Stimulated activated CD4-positive, alpha-beta T cell treated with anti-CD3 and anti-CD28 coated beads, Interleukin-1b, Interleukin-23, amount 100 ng/mL, for 4 hours (primary cell): ENCODE results near the gene CDH3.
"Not testable (repeated sequence)": the region's sequence is repeated elsewhere in the genome, so short reads cannot be mapped to it uniquely, and the experiment has no call there.

Experiments used
- DNase-seq, 2 donors: peaks; one replicate each; pipeline ENCODE4 v3.0.0-alpha.2; 2020; ENCODE audit warnings: low read depth in 2 of 2

CDH3 gene

GRCh38 chr16:68704232-68704867 is 59.2 kb downstream of the CDH3 start:
- peak; percentile 30 to 58 for DNase-seq

- DNase-seq, result no peak
Observed at GRCh38 chr16:68707340-68708152, 62.4 kb downstream of the CDH3 start.

GRCh38 chr16:68710211-68710610 is 65.1 kb downstream of the CDH3 start:
- no peak for DNase-seq

- DNase-seq, result no peak
Observed at GRCh38 chr16:68711421-68712139, 66.5 kb downstream of the CDH3 start.

- DNase-seq, result no peak
Observed at GRCh38 chr16:68713361-68713760, 68.3 kb downstream of the CDH3 start.

- no peak for DNase-seq
Observed at GRCh38 chr16:68715471-68715870, 70.4 kb downstream of the CDH3 start.

- DNase-seq, result not testable (repeated sequence)
Observed at GRCh38 chr16:68716516-68716915, 71.4 kb downstream of the CDH3 start.

- no peak for DNase-seq
Observed at GRCh38 chr16:68717684-68718083, 72.6 kb downstream of the CDH3 start.

- DNase-seq, result no peak
Observed at GRCh38 chr16:68718590-68718989, 73.5 kb downstream of the CDH3 start.

- no peak for DNase-seq
Observed at GRCh38 chr16:68719993-68720489, 74.9 kb downstream of the CDH3 start.

- DNase-seq, result no peak
Observed at GRCh38 chr16:68722119-68723024, 77.3 kb downstream of the CDH3 start.

- no peak for DNase-seq
Observed at GRCh38 chr16:68724797-68725196, 79.7 kb downstream of the CDH3 start.

- DNase-seq, result no peak
Observed at GRCh38 chr16:68728523-68728922, 83.4 kb downstream of the CDH3 start.

GRCh38 chr16:68731637-68732036 is 86.5 kb downstream of the CDH3 start:
- DNase-seq, result no peak

- DNase-seq, result no peak
Observed at GRCh38 chr16:68732042-68732680, 87.1 kb downstream of the CDH3 start.

GRCh38 chr16:68732741-68733399 is 87.8 kb downstream of the CDH3 start:
- DNase-seq, result no peak

- no peak for DNase-seq
Observed at GRCh38 chr16:68733570-68733969, 88.5 kb downstream of the CDH3 start.

- no peak for DNase-seq
Observed at GRCh38 chr16:68734782-68735181, 89.7 kb downstream of the CDH3 start.

- no peak for DNase-seq
Observed at GRCh38 chr16:68736561-68736960, 91.5 kb downstream of the CDH3 start.

- peak in 1 of 2 donors; percentile 23 for DNase-seq
Observed at GRCh38 chr16:68737046-68737729, 92.1 kb downstream of the CDH3 start, which contains the start of gene CDH1. TSS of gene CDH1 (plus strand) at chr16:68737292. CDS start at chr16:68737416, 124 bp downstream.
